GM21825 (cell line): Measurements from ENCODE around the gene ENTR1.

Experiments used
- ATAC-seq: cut with Tn5 transposase; IDR thresholded peaks from one replicate; pipeline ENCODE4 v1.9.1; 2021; ENCODE audit warnings: mild to moderate bottlenecking, moderate library complexity; ENCODE audit not compliant: unreplicated experiment

ENTR1 gene

GRCh38 chr9:136378170-136379002, 32.0 kb downstream of the ENTR1 start:
- no peak for ATAC-seq

- ATAC-seq, result no peak
Measured at GRCh38 chr9:136377341-136378169, 32.9 kb downstream of the ENTR1 start.

- ATAC-seq, result no peak
Measured at GRCh38 chr9:136376457-136376856, 34.0 kb downstream of the ENTR1 start.

- no peak for ATAC-seq
Measured at GRCh38 chr9:136375096-136375495, 35.3 kb downstream of the ENTR1 start.

GRCh38 chr9:136374183-136374575, 36.2 kb downstream of the ENTR1 start:
- ATAC-seq, result no peak

GRCh38 chr9:136373300-136374182, 36.9 kb downstream of the ENTR1 start, which contains the start of gene CARD9:
TSS of gene CARD9 (minus strand) at chr9:136373669. CDS start at chr9:136372078, 1,591 bp downstream.
- ATAC-seq, result no peak

- ATAC-seq, result no peak
Measured at GRCh38 chr9:136372561-136373299, 37.7 kb downstream of the ENTR1 start.

GRCh38 chr9:136372006-136372405, 38.4 kb downstream of the ENTR1 start:
- ATAC-seq, result no peak

GRCh38 chr9:136371533-136371880, 38.9 kb downstream of the ENTR1 start:
- ATAC-seq, result no peak

GRCh38 chr9:136370687-136371532, 39.5 kb downstream of the ENTR1 start:
- no peak for ATAC-seq

GRCh38 chr9:136370037-136370436, 40.4 kb downstream of the ENTR1 start:
- ATAC-seq, result no peak

GRCh38 chr9:136368190-136368589, 42.2 kb downstream of the ENTR1 start:
- ATAC-seq, result no peak

- ATAC-seq, result no peak
Measured at GRCh38 chr9:136367296-136368145, 42.9 kb downstream of the ENTR1 start.

GRCh38 chr9:136366826-136367225, 43.6 kb downstream of the ENTR1 start:
- no peak for ATAC-seq

GRCh38 chr9:136365775-136366222, 44.6 kb downstream of the ENTR1 start:
- no peak for ATAC-seq

- no peak for ATAC-seq
Measured at GRCh38 chr9:136364942-136365774, 45.3 kb downstream of the ENTR1 start.

GRCh38 chr9:136363949-136364748, 46.3 kb downstream of the ENTR1 start:
- no peak for ATAC-seq
